ENCODE measurements around the gene CHL1. TPM values are rescaled to one million over a fixed set of nuclear protein-coding genes. Genes with fewer than 3 reads are reported as not detected.

The CHL1 gene
- not detected in 2 replicates for total RNA-seq (2014; rRNA removed)
- polyA plus RNA-seq (2012), result not detected

- no peak for DNase-seq (ENCODE audit: low read depth)
Measured at GRCh38 chr3:196311-197148, at the start of gene CHL1. Gene CHL1, plus strand, starts transcription at chr3:196763. Its CDS starts 123,014 bp downstream, at chr3:319777.

- DNase-seq (ENCODE audit: low read depth), result no peak
Measured at GRCh38 chr3:151614-152189, 44.9 kb upstream of the CHL1 start.

GRCh38 chr3:159974-160373 lies 36.6 kb upstream of the CHL1 start:
- DNase-seq (ENCODE audit: low read depth), result no peak

GRCh38 chr3:166071-166470 lies 30.5 kb upstream of the CHL1 start:
- DNase-seq (ENCODE audit: low read depth), result no peak

GRCh38 chr3:166799-167198 lies 29.8 kb upstream of the CHL1 start:
- DNase-seq (ENCODE audit: low read depth), result no peak

- DNase-seq (ENCODE audit: low read depth), result no peak
Measured at GRCh38 chr3:173886-174285, 22.7 kb upstream of the CHL1 start.

- no peak for DNase-seq (ENCODE audit: low read depth)
Measured at GRCh38 chr3:184976-185375, 11.6 kb upstream of the CHL1 start.

- DNase-seq (ENCODE audit: low read depth), result no peak
Measured at GRCh38 chr3:192215-192929, 4.2 kb upstream of the CHL1 start.

GRCh38 chr3:194001-194400 lies 2.6 kb upstream of the CHL1 start:
- DNase-seq (ENCODE audit: low read depth), result no peak

- DNase-seq (ENCODE audit: low read depth), result no peak
Measured at GRCh38 chr3:194421-194820, 2.1 kb upstream of the CHL1 start.

- no peak for DNase-seq (ENCODE audit: low read depth)
Measured at GRCh38 chr3:195666-196065, 897 bp upstream of the CHL1 start.

GRCh38 chr3:197149-197827 lies 725 bp downstream of the CHL1 start:
- no peak for DNase-seq (ENCODE audit: low read depth)

- no peak for DNase-seq (ENCODE audit: low read depth)
Measured at GRCh38 chr3:197828-198491, 1.4 kb downstream of the CHL1 start.

GRCh38 chr3:199835-200234 lies 3.3 kb downstream of the CHL1 start:
- no peak for DNase-seq (ENCODE audit: low read depth)

- DNase-seq (ENCODE audit: low read depth), result no peak
Measured at GRCh38 chr3:200758-201325, 4.3 kb downstream of the CHL1 start.

- no peak for DNase-seq (ENCODE audit: low read depth)
Measured at GRCh38 chr3:204102-204501, 7.5 kb downstream of the CHL1 start.

- no peak for DNase-seq (ENCODE audit: low read depth)
Measured at GRCh38 chr3:207973-208372, 11.4 kb downstream of the CHL1 start.

GRCh38 chr3:210669-211068 lies 14.1 kb downstream of the CHL1 start:
- DNase-seq (ENCODE audit: low read depth), result no peak

GRCh38 chr3:212432-212831 lies 15.9 kb downstream of the CHL1 start:
- DNase-seq (ENCODE audit: low read depth), result no peak

GRCh38 chr3:217099-217813 lies 20.7 kb downstream of the CHL1 start:
- DNase-seq (ENCODE audit: low read depth), result no peak

All from LHCN-M2 (cell line).